Raji (cell line): ENCODE data around the gene EIF3J.

Experiments
- POLR2A ChIP-seq: IDR thresholded peaks from 2 replicates; pipeline ENCODE4 v1.6.1; 2011; ENCODE audit warnings: low read depth, low read length, control low read depth; ENCODE audit not compliant: insufficient read depth

EIF3J gene

GRCh38 chr15:44536962-44537734 lies at the start of gene EIF3J:
TSS of gene EIF3J (plus strand) at chr15:44537147. CDS start at chr15:44537195, 48 bp downstream.
- TF ChIP-seq POLR2A: peak; percentile 87

GRCh38 chr15:44489464-44489863 lies 47.5 kb upstream of the EIF3J start:
- no peak for TF ChIP-seq POLR2A

- TF ChIP-seq POLR2A: no peak
These were observed 46.3 kb upstream of the EIF3J start for GRCh38 chr15:44490622-44491021.

- no peak for TF ChIP-seq POLR2A
These were observed 44.9 kb upstream of the EIF3J start for GRCh38 chr15:44492040-44492439.

- no peak for TF ChIP-seq POLR2A
These were observed 44.3 kb upstream of the EIF3J start for GRCh38 chr15:44492672-44493071.

GRCh38 chr15:44495562-44495961 lies 41.4 kb upstream of the EIF3J start:
- no peak for TF ChIP-seq POLR2A

- no peak for TF ChIP-seq POLR2A
These were observed 36.4 kb upstream of the EIF3J start for GRCh38 chr15:44500555-44500954.

- no peak for TF ChIP-seq POLR2A
These were observed 35.1 kb upstream of the EIF3J start for GRCh38 chr15:44501768-44502366.

GRCh38 chr15:44516436-44516835 lies 20.5 kb upstream of the EIF3J start:
- no peak for TF ChIP-seq POLR2A

GRCh38 chr15:44519537-44519936 lies 17.4 kb upstream of the EIF3J start:
- TF ChIP-seq POLR2A: no peak

- no peak for TF ChIP-seq POLR2A
These were observed 11.9 kb upstream of the EIF3J start for GRCh38 chr15:44525018-44525417.

- TF ChIP-seq POLR2A: no peak
These were observed 9.7 kb upstream of the EIF3J start for GRCh38 chr15:44527241-44527640.

GRCh38 chr15:44529864-44530604 lies 6.9 kb upstream of the EIF3J start:
- no peak for TF ChIP-seq POLR2A

- no peak for TF ChIP-seq POLR2A
These were observed 6.3 kb upstream of the EIF3J start for GRCh38 chr15:44530653-44531052.

GRCh38 chr15:44532689-44533088 lies 4.3 kb upstream of the EIF3J start:
- no peak for TF ChIP-seq POLR2A

- no peak for TF ChIP-seq POLR2A
These were observed 1.9 kb upstream of the EIF3J start for GRCh38 chr15:44535092-44535491.

- TF ChIP-seq POLR2A: no peak
These were observed 1.2 kb upstream of the EIF3J start for GRCh38 chr15:44535523-44536301.
